GM21390 (cell line): Measurements from ENCODE around the gene RGS9.
"Not testable (repeated sequence)": the region's sequence is repeated elsewhere in the genome, so short reads cannot be mapped to it uniquely, and the experiment has no call there.

Experiments
- ATAC-seq: cut with Tn5 transposase; IDR thresholded peaks from one replicate; pipeline ENCODE4 v1.9.1; 2021; ENCODE audit not compliant: unreplicated experiment

The RGS9 gene

DNA sequence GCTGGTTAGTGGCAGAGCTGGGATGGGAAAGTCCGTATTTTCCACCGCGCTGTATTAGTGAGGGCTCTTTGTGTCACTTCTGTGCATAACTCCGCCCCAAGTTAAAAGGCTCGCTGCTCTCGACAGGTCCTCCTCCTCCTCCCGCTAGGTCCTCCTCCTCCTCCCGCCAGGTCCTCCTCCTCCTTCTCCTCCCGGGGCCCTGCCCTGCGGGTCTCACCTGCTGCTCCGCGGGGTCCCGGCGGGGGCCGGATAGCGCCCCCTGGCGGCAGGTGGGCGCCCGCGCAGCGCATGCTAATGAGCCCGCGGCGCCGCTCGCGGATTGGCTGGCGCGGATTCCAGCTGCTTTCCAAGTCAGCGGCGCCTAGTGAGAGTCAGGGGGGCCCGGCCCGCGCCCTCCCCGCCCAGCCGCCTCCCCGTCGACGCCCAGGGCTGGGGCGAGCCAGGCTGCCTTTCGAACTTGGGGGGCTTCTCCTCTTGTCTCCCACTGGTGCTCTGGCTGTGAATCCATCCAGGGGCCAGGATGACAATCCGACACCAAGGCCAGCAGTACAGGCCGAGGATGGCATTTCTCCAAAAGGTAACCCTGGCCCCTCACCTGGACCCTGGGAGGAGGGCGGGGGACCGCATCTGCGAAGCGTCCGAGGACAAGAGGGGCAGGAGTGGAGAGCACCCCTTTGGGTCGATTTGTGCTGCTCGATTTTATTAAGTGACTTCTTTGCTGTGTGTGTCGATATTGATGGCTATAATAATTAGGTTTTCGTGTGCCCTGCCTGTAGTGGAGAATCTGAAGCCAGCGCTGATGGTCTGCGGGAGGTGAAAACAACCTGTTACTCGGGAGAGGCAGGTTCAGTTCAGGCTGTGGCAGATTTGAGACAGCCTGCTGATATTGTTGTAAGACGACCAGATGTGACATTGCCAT lies at the start of gene RGS9:
RGS9 (plus strand) TSS at position 350 of the 919 bp plus-strand sequence; CDS start at position 521, 171 bp downstream.
- peak; percentile 94 for ATAC-seq

DNA sequence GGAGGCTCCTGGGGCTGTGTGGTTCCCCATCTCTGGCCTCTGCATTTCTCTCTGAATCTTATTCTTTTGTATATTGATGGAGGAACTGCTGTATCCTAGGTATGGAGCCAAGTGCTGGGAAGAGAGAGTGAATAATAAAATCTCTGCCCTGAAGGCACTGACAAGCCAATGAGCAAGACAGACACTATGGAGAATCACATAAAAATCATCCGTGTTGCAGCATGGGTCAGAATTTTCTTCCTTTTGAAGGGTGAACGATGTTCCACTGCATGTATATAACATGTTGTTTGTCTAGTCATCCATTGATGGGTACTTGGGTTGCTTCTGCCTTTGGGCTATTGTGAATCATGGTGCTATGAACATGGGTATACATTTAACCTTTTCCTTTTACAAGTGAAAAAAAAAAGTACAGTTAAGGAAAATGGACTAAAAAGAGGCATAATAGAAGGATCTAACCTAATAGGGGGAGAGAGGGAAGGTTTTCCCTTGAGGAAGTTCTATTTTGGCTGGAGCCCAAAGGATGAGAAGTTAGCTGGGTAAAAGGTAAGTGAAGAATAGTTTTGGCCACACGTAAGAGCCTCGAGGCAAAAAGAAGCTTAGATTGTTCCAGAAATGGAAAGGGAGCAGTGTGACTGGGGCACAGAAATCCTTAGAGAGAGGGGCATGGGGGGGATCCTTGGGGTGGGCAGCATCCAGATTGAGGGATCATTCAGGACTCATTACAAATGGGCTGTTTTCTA lies 48.4 kb upstream of the RGS9 start:
- ATAC-seq: no peak

DNA sequence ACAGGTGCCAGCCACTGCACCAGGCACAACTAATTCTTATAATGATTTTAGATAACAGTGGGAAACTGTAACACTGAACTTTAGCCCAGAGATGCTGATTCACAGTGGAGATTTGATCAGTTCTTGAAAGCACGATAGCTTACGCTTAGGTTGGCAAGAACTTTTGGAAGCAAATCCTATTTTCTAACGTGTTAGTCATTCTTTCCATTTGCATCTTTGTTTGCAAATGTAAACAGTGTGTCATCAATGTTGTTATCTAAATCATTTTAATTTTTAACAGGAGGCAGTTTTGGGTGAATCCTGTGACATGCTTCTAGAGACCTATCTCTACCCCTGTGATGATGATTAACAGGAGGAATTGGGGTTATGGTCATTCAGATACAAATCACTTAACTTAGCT lies 44.9 kb upstream of the RGS9 start:
- no peak for ATAC-seq

DNA sequence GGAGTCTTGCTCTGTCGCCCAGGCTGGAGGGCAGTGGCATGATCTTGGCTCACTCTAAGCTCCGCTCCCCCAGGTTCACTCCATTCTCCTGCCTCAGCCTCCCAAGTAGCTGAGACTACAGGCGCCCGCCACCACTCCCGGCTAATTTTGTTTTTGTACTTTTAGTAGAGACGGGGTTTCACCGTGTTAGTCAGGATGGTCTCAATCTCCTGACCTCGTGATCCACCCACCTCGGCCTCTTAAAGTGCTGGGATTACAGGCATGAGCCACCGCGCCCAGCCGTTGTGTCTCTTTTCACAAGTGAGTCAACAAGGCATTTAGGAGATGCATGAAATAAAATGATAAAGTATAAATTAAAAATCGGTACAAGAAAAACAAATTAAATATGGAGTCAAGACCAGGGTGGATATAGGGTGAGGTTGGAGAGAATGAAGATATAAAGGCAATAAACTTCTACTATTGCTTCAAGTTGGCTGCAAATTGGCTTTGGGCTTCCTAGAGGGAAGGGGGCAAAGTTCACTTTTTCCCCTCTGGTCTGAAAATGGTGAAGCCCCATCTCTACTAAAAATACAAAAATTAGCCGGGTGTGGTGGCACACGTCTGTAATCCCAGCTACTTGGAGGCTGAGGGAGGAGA lies 44.3 kb upstream of the RGS9 start:
- ATAC-seq: not testable (repeated sequence)

DNA sequence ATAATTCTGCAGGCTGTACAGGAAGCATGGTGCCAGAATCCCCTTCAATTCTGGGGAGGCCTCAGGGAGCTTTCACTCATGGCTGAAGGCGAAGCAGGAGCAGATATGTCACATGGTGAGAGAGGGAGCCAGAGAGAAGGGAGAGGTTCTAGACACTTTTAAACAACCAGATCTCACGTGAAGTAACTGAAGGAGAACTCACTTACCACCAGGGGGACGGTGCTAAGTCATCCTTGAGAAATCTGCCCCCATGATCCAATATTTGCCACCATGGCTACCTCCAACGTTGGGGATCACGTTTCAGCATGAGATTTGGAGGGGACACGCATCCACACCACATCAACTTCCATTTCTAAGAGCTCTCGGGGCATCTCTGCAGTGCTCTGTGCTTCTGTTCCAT lies 43.2 kb upstream of the RGS9 start:
- no peak for ATAC-seq

DNA sequence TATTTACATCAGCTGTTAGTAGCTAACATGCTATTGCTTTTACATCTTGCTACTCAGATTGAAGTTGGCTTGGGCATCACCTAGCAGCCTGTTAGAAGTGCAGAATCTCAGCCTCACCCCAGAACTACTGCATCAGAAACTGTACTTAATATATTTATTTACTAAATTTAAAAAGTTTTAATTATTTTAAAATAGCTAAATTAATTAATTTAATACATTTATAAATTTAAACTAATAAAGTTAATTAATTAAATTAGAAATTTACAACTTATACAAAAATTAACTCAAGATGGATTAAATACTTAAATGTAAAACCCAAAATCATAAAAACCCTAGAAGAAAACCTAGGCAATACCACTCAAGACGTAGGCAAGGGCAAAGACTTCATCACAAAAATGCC lies 41.7 kb upstream of the RGS9 start:
- no peak for ATAC-seq

DNA sequence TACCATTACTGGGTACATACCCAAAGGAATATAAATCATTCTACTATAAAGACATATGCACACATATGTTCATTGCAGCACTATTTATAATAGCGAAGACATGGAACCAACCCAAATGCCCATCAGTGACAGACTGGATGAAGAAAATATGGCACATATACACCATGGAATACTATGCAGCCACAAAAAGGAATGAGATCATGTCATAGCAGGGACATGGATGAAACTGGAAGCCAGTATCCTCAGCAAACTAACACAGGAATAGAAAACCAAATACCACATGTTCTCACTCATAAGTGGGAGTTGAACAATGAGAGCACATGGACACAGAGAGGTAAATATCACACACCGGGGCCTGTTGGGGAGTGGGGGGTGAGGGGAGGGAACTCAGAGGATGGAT lies 40.8 kb upstream of the RGS9 start:
- not testable (repeated sequence) for ATAC-seq

DNA sequence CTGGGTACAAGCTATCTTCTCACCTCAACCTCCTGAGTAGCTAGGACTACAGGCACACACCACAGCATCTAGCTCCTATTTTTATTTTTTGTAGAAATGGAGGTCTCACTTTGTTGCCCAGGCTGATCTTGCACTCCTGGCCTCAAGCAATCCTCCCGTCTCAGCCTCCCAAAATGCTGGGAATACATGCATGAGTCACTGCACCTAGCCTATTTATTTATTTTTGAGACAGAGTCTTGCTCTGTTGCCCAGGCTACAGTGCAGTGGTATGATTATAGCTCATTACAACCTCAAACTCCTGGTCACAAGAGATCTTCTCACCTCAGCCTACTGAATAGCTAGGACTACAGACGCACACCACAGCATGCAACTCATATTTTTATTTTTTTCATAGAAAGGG lies 40.1 kb upstream of the RGS9 start:
- no peak for ATAC-seq

DNA sequence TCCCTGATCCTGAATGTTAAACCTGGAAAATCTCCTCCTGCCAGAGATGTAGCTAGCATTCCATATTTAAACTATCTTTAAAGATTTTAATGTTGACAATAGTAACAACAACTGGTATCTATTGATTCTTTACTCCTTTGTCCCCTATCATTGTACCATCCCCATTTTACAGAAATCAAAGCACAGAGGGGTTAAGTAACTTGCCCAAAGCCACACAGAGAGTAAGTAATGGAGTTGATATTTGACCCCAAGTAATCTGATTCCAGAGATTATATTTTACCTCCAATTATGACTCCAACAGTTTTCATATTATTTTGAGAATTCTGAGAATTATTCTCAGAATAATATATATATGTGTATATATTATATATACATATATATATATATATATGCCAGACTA lies 37.7 kb upstream of the RGS9 start:
- ATAC-seq: no peak

DNA sequence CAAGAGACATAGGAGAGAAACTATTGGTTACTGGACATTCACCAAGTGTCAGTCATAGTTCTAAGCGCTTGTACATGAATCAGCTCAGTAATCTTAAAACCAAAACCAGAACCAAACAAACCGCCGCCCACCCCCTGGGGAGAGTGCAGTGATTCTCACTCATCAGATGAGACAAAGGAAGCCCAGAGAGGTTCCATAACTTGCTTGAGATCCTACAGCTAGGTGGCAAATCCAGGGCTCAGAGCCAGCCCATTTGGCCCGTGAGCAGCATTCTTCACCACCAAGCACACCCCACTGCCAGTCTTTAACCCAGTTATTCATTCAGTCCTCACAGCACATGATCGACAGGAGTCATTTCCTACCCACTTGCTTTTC lies 37.2 kb upstream of the RGS9 start:
- peak; percentile 80 for ATAC-seq

DNA sequence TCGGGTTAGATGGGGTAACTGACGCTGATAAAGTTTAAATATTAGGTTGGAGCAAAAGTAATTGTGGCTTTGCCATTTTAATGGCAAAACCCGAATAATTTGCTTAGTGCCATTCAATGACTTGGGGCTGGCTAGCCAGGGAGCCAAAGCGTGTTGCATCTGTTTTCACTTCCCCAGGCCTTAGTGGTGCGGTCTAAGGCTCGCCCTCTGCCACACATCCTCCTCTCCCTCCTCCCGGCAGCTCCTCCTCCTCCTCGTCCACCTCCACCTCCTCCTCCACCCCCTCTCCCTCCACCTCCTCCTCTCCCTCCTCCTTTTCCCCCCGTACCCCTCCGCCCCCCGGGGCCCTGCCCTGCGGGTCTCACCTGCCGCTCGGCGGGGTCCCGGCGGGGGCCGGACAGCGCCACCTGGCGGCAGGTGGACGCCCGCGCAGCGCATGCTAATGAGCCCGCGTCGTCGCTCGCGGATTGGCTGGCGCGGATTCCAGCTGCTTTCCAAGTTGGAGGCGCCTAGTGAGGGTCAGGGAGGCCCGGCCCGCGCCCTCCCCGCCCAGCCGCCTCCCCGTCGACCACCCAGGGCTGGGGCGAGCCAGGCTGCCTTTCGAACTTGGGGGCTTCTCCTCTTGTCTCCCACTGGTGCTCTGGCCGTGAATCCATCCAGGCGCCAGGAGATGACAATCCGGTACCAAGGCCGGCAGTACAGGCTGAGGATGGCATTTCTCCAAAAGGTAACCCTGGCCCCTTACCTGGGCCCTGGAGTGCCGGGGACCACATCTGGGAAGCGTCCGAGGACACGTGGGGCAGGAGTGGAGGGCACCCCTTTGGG lies 36.6 kb upstream of the RGS9 start:
- peak; percentile 78 for ATAC-seq

DNA sequence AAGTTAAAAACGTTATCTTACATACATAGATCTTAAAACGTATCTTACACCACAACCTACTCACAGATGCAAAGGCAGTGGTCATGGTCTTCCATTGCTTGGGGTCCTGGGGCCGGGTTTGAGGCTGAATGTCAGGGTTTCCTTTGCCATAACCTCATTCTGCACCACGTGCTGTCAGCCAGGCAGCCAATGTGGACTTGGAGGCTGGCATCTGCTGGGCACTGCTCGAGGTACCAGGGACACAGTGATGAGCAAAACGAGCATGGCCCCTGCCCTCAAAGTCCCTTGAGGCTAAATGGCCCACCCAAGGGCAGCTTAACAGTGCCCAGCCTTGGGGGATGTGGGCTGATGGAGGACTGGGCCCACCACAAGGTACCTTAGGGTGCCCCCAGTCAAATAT lies 35.8 kb upstream of the RGS9 start:
- no peak for ATAC-seq

DNA sequence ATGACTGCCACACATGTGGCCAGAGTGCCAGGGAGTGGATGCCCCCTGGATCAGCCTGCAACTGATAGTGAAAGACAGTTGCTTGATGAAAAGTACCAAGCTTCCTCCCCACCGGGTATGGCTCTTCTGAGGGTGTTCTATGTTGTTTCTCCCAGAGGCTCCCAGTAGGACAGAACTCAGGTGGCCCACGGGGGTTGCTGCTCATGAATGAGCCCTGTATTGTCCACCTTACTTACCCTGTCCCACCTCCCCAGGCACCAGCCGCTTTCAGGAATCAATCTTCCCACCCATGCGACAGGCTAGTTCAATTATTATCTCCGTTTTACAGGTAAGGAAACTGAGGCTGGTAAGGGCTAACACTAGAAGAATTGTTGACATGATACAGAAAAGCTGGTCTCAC lies 34.9 kb upstream of the RGS9 start:
- ATAC-seq: no peak

DNA sequence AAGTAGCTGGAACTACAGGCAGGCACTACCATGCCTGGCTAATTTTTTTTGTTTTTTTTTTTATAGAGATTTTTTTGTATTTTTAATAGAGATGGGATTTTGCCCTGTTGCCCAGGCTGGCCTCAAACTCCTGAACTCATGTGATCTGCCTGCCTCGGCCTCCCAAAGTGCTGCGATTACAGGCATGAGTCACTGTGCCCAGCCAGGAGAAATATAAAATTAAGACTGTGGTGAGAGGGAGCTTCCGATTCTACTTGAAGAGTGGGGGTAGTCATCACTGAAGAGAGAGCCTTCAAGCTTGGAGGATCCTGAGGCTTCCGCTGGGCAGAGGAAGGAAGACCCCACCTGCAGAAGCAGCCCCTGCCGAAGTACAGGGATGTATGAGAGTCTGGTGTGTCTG lies 34.4 kb upstream of the RGS9 start:
- ATAC-seq: no peak

DNA sequence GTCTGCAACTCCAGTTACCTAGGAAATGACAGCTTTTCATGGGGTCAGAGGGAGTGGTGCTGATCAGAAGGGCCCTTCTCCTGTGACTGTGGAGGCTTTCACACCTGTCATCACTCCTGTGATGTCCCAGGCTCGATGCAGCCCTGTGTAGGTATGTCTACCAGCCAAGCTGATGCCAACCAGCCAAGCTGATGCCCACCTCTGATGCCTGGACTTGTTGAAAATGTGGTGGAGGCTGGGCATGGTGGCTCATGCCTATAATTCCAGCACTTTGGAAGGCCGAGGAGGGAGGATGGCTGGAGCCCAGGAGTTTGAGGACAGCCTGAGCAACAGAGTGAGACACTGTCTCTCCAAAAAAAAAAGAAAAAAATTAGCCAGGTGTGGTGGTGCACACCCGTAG lies 33.7 kb upstream of the RGS9 start:
- ATAC-seq: no peak

DNA sequence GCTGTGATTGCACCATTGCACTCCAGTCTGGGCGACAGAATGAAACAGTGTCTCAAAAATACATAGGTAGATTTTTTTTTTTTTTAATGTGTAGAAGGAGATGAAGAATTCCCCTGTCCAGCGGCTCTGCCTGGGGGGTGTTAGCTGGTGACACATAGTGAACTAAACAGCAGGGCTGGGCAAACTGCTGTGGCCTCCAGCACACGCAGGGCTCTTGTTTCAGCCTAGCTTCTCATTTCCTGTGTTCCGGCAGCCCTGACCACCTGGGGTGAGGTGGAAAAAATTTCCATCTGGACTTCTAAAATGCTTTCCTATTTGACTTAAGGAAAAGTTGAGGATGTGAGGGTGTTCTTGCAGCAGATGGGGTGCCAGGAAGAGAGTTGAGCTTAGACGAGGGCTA lies 33.3 kb upstream of the RGS9 start:
- ATAC-seq: no peak

DNA sequence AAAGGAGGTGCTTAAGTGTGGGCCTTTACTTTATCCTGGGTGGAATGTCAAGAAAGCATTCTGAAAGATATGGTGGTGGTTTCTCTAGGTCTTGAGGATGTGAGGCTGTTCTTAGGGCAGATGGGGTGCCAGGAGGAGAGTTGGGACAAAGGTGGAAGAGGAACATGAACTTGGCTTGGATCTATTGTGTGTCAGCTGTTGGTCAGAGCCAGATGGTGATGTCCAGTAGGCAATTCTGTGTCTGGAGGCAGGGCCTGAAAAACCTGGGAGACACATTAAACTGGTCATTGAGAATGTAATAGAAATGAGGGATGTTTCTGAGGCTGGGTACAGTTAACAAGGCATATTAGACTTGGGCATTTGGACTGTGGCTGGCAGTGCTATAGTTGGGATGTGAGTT lies 32.6 kb upstream of the RGS9 start:
- ATAC-seq: no peak

DNA sequence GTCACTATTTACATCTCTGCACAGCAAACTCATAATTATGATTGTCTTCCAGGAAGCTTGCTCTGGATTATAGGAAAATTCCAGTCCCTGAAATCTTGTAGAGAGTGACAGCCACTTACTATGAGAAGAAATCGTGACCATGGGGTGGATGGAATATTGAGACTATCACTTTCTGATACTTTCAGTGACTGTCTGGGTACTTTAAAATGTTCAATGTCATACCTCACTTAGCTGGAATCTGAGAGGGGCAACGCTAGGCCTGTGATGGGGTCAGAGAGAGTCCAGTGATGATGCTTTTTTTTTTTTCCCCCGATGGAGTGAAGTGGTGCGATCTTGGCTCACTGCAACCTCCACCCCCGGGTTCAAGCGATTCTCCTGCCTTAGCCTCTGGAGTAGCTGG lies 32.2 kb upstream of the RGS9 start:
- no peak for ATAC-seq

DNA sequence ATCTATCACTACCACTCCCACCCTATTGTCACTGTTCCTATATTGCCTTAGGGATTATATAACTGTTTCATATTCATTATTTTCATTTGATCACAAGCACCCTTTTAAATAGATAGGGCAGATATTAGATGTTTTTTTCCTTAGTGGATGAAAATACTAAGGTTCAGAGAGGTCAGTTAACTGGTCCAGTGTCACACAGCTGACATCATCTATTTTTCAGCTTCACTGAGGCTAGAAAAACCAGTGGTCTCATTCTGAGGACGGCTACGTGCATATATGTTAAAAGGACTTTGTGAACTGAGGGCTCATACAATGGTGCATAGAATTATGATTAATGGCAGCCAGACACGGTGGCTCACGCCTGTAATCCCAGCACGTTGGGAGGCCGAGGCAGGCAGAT lies 29.0 kb upstream of the RGS9 start:
- no peak for ATAC-seq

DNA sequence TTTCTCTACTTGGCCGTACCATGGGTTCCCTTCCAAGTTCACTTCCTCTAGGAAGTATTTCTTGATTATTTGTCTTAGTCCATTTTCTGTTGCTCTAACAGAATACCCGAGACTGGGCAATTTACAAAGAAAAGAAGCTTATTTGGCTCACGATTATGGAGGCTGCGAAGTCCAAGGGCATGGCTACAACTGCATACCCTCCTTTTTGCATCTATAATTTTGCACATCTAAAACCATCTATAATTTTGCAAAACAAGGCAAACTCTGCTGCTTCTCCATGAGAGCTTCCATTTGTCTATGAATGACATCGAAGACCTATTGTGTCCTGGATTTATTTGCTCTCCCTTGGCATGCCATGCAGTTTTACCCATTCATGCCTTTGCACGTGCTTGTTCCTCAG lies 27.6 kb upstream of the RGS9 start:
- ATAC-seq: no peak
